SIG-M5 treated with dmso at 0.1 percent for 504 hours (cell line): ENCODE data around the gene CHRNB1.

Source experiments
- DNase-seq: peaks from one replicate; lab custom pipeline; 2025; ENCODE audit not compliant: unreplicated experiment; lab: John Stamatoyannopoulos, UW

CHRNB1 gene

GRCh38 chr17:7483255-7484066 lies 38.6 kb downstream of the CHRNB1 start:
- DNase-seq: peak; percentile 90

GRCh38 chr17:7484067-7484918 lies 39.4 kb downstream of the CHRNB1 start, which contains the start of gene POLR2A:
POLR2A (plus strand) TSS chr17:7484366.
- DNase-seq: peak; percentile 89

- DNase-seq: no peak
Observed at GRCh38 chr17:7484919-7485377, 40.1 kb downstream of the CHRNB1 start.

- DNase-seq: no peak
Observed at GRCh38 chr17:7486181-7486580, 41.3 kb downstream of the CHRNB1 start.

- DNase-seq: no peak
Observed at GRCh38 chr17:7490144-7490543, 45.3 kb downstream of the CHRNB1 start.

GRCh38 chr17:7491583-7491982 lies 46.7 kb downstream of the CHRNB1 start:
- no peak for DNase-seq

GRCh38 chr17:7493941-7494340 lies 49.1 kb downstream of the CHRNB1 start:
- no peak for DNase-seq

GRCh38 chr17:7495906-7496434 lies 51.1 kb downstream of the CHRNB1 start:
- no peak for DNase-seq

GRCh38 chr17:7496470-7497183 lies 51.8 kb downstream of the CHRNB1 start:
- DNase-seq: no peak

- no peak for DNase-seq
Observed at GRCh38 chr17:7497228-7497627, 52.4 kb downstream of the CHRNB1 start.

GRCh38 chr17:7497636-7498035 lies 52.8 kb downstream of the CHRNB1 start:
- no peak for DNase-seq

GRCh38 chr17:7499161-7499560 lies 54.3 kb downstream of the CHRNB1 start:
- no peak for DNase-seq

- DNase-seq: no peak
Observed at GRCh38 chr17:7501729-7502128, 56.9 kb downstream of the CHRNB1 start.

- DNase-seq: no peak
Observed at GRCh38 chr17:7502171-7502847, 57.4 kb downstream of the CHRNB1 start.

GRCh38 chr17:7502987-7503386 lies 58.1 kb downstream of the CHRNB1 start:
- no peak for DNase-seq

GRCh38 chr17:7503521-7503920 lies 58.7 kb downstream of the CHRNB1 start:
- DNase-seq: no peak
